HEK293T (cell line): ENCODE data around the gene MLANA.

ENCODE experiments used
- FOXA1 ChIP-seq: fragments of 450-650 bp; IDR thresholded peaks from 2 replicates; pipeline ENCODE4 v1.6.1; 2016; ENCODE audit warnings: mild to moderate bottlenecking
- L3MBTL2 ChIP-seq: fragments of 450-650 bp; conservative IDR thresholded peaks from 2 replicates; pipeline ENCODE4 v1.6.1; 2016; ENCODE audit warnings: mild to moderate bottlenecking
- NFRKB ChIP-seq: fragments of 450-650 bp; IDR thresholded peaks from 2 replicates; pipeline ENCODE4 v1.6.1; 2016; ENCODE audit warnings: mild to moderate bottlenecking, moderate library complexity
- SP1 ChIP-seq: fragments of 450-650 bp; IDR thresholded peaks from 2 replicates; pipeline ENCODE4 v1.6.1; 2017

DNA sequence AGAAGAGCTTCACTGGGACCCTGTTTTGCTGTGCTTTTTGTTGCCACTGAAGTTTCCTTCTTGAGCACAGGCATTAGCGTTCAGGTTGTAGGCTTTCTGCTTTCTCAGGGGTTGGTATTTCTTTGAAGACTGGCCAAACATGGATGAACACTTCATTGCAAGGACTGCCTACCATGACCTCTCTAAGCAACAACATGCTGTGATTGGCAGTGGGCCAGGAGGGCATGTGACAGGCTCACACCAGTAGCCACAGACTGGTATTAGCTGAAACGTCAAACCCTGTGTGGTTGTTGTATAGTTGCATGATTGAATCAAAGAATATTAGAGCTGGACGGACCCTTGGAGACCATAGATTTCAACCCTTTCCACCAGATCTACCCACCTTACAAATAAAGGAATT, 20.0 kb upstream of the MLANA start:
- TF ChIP-seq FOXA1: no peak
- TF ChIP-seq NFRKB: no peak
- TF ChIP-seq L3MBTL2: no peak
- TF ChIP-seq SP1: no peak
